HG03439 (cell line): ENCODE data around the gene EMX1.

Experiments
- ATAC-seq: cut with Tn5 transposase; IDR thresholded peaks from one replicate; pipeline ENCODE4 v1.9.1; 2021; ENCODE audit warnings: mild to moderate bottlenecking, moderate library complexity; ENCODE audit not compliant: unreplicated experiment

The EMX1 gene

DNA sequence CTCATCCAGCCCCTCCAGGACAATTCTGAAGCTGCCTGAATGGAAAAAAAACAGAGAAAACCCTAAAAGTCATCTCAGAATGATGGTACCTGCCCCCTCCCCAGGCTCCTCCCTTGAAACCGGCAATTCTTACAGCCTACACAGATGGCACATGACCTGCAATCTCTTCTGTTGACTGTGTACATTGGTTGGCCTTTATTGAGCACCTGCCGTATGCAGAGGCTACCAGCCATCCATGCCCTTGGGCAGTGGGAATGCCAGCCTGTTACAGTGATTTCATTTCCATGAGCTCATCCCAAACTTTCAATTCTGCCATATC is 57.1 kb downstream of the EMX1 start:
- no peak for ATAC-seq

DNA sequence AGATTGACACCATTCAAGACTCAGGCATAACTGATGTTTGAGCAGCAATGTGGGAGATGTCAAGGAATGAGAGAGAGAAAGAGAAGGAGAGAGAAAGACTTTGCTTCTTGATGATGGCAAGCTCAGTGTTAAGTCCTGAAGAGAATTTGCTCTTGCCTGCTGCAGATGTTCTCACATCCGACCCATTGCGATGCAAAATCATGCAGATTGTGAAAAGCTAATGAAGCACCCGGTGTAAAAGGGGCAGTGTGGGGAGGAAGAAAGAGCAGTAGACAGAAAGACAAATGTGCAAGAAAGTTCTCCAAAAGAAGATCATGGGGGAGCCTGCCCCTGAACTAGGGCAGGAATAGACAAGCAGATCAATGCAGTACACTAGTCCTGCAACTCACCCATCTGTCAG is 57.7 kb downstream of the EMX1 start:
- ATAC-seq: no peak

- ATAC-seq: no peak
Observed at GRCh38 chr2:72979896-72980295, 62.6 kb downstream of the EMX1 start.

- no peak for ATAC-seq
Observed at GRCh38 chr2:72980535-72981217, 63.4 kb downstream of the EMX1 start.

GRCh38 chr2:72981536-72981935 is 64.2 kb downstream of the EMX1 start:
- ATAC-seq: no peak

- no peak for ATAC-seq
Observed at GRCh38 chr2:72982219-72982618, 64.9 kb downstream of the EMX1 start.

GRCh38 chr2:72982781-72983499 is 65.6 kb downstream of the EMX1 start:
- no peak for ATAC-seq

DNA sequence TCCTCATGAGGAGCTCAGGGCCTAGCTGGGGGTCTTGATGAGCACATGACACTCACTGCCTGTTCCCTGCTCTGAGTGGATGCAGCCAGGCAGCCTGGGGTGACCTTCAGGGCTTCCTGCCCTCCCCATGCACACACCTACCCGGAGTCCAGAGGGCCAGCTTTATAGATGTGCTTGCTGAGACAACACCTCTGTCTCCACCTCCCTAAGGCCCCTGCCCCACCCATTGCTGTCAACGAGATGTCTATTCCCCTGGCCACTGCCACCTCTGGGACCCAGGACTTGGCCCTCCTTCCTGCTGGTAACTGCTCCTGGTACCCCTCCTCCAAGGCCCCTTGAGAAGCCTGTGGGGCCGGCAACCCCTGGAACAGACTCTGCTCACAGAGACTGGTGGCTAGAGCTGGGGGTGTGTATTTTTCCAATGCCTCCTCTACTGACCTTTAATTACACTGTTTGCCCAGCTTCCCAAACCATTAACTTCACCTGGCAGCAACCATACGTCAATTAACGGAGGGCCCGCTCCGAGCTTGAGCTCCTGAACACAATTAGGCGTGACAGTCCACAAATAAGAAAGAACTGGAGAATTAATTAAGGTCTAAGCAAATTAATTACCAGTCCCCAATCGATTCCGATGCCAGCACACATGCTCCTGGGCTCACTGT is 66.3 kb downstream of the EMX1 start:
- no peak for ATAC-seq

DNA sequence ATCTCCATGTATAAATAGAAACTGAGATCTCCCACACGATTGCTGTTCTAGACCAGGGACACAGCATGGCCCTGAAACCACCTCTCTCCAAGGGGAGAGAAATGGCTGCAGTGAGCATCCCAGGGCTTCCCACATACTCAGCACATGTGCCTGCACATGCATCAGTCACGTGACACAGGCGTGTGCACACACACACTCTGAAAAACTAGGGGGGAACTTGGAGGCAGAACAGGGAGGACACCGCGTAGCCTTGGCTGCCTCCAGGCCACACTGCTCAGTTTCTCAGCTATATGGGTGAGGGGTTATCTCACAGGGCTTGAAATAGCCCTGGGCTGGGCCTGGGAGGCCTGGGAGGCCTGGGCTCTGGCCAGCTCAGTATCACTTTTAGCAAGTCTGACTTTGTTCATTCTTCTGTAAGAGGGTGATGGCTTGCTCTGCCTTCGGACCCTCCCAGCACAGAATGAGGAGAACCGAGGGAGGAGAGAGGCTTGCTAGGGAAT is 66.9 kb downstream of the EMX1 start:
- ATAC-seq: no peak
